Right renal pelvis (tissue), 4 donors: ENCODE results near the gene PPIL4. TPM values are rescaled to one million over a fixed set of nuclear protein-coding genes. Genes with fewer than 3 reads are reported as not detected.
"Not testable (repeated sequence)": the region's sequence is repeated elsewhere in the genome, so short reads cannot be mapped to it uniquely, and the experiment has no call there.

Experiments used
- DNase-seq, 4 donors: peaks; one replicate each; pipeline ENCODE4 v3.0.0-alpha.2; 2013; ENCODE audit warnings: low read depth in 4 of 4, low spot score in 3 of 4, missing footprints in 1 of 4
- polyA plus RNA-seq, 4 donors: library from polyadenylated mRNA; unstranded; fragments of 120-200 nt; gene quantifications; one replicate each; pipeline ENCODE4 v1.2.1, GENCODE V29; 2013; ENCODE audit not compliant: insufficient read length in 4 of 4

Gene PPIL4
- polyA plus RNA-seq, 4 donors, result 53.8 to 66.2 (median 63.8) TPM

- DNase-seq, result not testable (repeated sequence)
These were observed 83.1 kb downstream of the PPIL4 start for GRCh38 chr6:149462712-149463111.

DNA sequence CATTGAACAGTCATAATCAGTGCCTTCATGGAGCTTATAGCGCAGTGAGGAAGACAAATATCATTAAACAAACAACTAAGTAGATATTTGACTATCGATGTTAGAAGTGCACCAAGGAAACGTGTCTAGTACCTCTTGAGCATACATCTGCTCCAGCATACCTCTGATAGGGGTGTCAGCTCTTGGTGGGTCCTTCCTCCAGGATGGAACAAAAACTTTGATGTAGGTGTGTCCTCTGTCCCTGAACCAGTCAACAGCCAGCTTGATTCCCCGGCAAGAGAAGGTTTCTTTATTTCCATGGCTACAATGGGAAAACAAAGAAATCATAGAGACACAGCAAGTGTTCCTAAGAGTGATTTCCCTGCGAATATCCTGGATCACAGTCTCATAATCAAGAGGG lies 84.2 kb downstream of the PPIL4 start:
- no peak for DNase-seq

DNA sequence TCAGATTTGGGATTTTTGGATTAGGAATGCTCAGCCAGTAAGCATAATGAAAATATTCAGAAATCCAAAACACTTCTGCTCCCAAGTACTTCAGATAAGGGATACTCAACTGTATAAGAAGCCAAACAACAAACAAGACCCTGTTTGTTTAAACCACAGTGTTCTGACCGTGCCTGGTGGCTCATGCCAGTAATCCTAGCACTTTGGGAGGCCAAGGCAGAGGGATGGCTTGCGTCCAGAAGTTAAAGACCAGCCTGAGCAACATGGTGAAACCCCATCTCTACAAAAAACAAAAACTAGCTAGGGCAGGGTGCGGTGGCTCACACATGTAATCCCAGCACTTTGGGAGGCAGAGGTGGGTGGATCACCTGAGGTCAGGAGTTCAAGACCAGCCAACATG lies 85.6 kb downstream of the PPIL4 start:
- not testable (repeated sequence) for DNase-seq

GRCh38 chr6:149459761-149460160 lies 86.1 kb downstream of the PPIL4 start:
- no peak for DNase-seq

DNA sequence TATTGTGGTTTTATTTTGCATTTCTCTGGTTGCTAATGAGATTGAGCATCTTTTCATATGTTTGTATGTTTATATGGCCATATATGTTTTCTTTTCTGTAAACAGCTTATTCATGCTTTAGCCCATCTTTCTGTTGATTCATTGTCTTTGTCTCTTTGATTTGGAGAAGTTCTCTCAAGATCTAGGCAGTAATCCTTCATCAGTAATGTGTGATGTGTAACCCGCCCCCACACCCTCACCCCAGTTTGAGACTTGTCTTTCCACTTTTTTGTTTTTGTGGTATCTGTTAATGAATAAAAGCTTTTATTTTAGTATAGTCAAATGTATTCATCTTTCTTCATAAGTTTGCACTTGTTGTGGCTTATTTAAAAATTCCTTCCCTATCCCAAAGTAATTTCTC lies 87.0 kb downstream of the PPIL4 start:
- no peak for DNase-seq

- DNase-seq, result no peak
These were observed 87.6 kb downstream of the PPIL4 start for GRCh38 chr6:149458196-149458595.

- no peak for DNase-seq
These were observed 88.4 kb downstream of the PPIL4 start for GRCh38 chr6:149457316-149457884.

GRCh38 chr6:149456311-149457021 lies 89.4 kb downstream of the PPIL4 start:
- DNase-seq, result no peak

- no peak for DNase-seq
These were observed 90.7 kb downstream of the PPIL4 start for GRCh38 chr6:149455031-149455732.

Other genes starting within 250 kb of the PPIL4 start
- 100 to 1,000 TPM in 3 of 4 donors, 10 to 100 TPM in 1; 82.9 to 110 (median 104) TPM for gene TAB2, start 228.3 kb downstream of the PPIL4 start, polyA plus RNA-seq
- 1 to 10 TPM in 1 of 4 donors, under 1 TPM in 3; 0.46 to 1.0 (median 0.54) TPM for gene SUMO4, start 145.8 kb downstream of the PPIL4 start, polyA plus RNA-seq
- under 1 TPM; 0.20 to 0.54 (median 0.39) TPM for gene ZC3H12D, start 61.0 kb downstream of the PPIL4 start, polyA plus RNA-seq
- 100 to 1,000 TPM in 3 of 4 donors, 10 to 100 TPM in 1; 91.3 to 112 (median 108) TPM for gene GINM1, start 20.3 kb upstream of the PPIL4 start, polyA plus RNA-seq
- 10 to 100 TPM; 27.1 to 34.9 (median 30.9) TPM for gene KATNA1, start 102.7 kb upstream of the PPIL4 start, polyA plus RNA-seq
- 10 to 100 TPM; 28.4 to 36.6 (median 34.6) TPM for gene LATS1, start 172.1 kb upstream of the PPIL4 start, polyA plus RNA-seq
- 10 to 100 TPM; 36.2 to 46.0 (median 43.4) TPM for gene NUP43, start 200.5 kb upstream of the PPIL4 start, polyA plus RNA-seq
- gene PCMT1, start 203.7 kb upstream of the PPIL4 start, polyA plus RNA-seq, result 100 to 1,000 TPM in 1 of 4 donors, 10 to 100 TPM in 3; 93.7 to 101 (median 98.2) TPM